Uterus (tissue), 2 donors: ENCODE results near the gene AIF1L.

Experiments
- POLR2A ChIP-seq, 2 donors: fragments of 450-650 bp; IDR thresholded peaks; one replicate each; pipeline ENCODE4 v1.6.1; 2016; ENCODE audit warnings: antibody characterized with exemption in 2 of 2, mild to moderate bottlenecking in 1 of 2, moderate library complexity in 1 of 2
- TF ChIP-seq, protein P1 (sequence below), 4 experiments: fragments of 200-600 bp in 2 of 4; fragments of 450-650 bp in 2 of 4; sonication (generic) in 2 of 4; IDR thresholded peaks; one replicate each; pipeline ENCODE4 v1.5.1; 2016 to 2019; ENCODE audit warnings: antibody characterized with exemption in 4 of 4, mild to moderate bottlenecking in 2 of 4, moderate library complexity in 1 of 4

DNA sequence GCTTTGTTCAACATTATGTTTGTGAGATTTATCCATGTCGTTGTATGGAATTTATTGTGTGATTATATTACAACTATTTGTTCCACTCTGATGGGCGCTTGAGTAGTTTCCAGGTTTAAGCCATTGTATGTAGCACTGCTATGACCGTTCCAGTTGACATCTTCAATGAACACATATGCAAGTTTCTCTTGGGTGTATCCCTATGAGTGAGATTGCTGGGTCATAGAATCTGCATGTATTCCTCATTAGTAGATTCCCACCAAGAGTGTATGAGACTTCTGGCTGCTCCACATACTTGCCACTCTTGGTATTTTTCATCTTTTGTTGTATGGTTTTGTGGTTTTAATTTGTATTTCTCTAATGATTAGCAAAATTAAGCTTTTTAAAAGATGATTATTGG is 51.9 kb downstream of the AIF1L start:
- TF ChIP-seq, protein P1, sequence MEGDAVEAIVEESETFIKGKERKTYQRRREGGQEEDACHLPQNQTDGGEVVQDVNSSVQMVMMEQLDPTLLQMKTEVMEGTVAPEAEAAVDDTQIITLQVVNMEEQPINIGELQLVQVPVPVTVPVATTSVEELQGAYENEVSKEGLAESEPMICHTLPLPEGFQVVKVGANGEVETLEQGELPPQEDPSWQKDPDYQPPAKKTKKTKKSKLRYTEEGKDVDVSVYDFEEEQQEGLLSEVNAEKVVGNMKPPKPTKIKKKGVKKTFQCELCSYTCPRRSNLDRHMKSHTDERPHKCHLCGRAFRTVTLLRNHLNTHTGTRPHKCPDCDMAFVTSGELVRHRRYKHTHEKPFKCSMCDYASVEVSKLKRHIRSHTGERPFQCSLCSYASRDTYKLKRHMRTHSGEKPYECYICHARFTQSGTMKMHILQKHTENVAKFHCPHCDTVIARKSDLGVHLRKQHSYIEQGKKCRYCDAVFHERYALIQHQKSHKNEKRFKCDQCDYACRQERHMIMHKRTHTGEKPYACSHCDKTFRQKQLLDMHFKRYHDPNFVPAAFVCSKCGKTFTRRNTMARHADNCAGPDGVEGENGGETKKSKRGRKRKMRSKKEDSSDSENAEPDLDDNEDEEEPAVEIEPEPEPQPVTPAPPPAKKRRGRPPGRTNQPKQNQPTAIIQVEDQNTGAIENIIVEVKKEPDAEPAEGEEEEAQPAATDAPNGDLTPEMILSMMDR (IDR thresholded peaks at IDR 0.05) = no peak
- TF ChIP-seq POLR2A (IDR thresholded peaks at IDR 0.05) = no peak
